Activated naive CD8-positive, alpha-beta T cell (primary cell): ENCODE data around the gene TBC1D1.

ENCODE experiments used
- H3K27ac Mint-ChIP-seq: one replicate; pipeline ENCODE4 v1.8.0; 2021; ENCODE audit warnings: mixed read lengths
- H3K27me3 Mint-ChIP-seq: one replicate; pipeline ENCODE4 v1.8.0; 2021; ENCODE audit warnings: mixed read lengths
- H3K36me3 Mint-ChIP-seq: one replicate; pipeline ENCODE4 v1.8.0; 2021; ENCODE audit warnings: mixed read lengths
- H3K4me1 Mint-ChIP-seq: one replicate; pipeline ENCODE4 v1.8.0; 2021; ENCODE audit warnings: low read depth, mixed read lengths
- H3K4me3 Mint-ChIP-seq: one replicate; pipeline ENCODE4 v1.8.0; 2021; ENCODE audit warnings: mild to moderate bottlenecking, mixed read lengths
- H3K9me3 Mint-ChIP-seq: one replicate; pipeline ENCODE4 v1.8.0; 2021; ENCODE audit warnings: low read depth, mixed read lengths

Gene TBC1D1

DNA sequence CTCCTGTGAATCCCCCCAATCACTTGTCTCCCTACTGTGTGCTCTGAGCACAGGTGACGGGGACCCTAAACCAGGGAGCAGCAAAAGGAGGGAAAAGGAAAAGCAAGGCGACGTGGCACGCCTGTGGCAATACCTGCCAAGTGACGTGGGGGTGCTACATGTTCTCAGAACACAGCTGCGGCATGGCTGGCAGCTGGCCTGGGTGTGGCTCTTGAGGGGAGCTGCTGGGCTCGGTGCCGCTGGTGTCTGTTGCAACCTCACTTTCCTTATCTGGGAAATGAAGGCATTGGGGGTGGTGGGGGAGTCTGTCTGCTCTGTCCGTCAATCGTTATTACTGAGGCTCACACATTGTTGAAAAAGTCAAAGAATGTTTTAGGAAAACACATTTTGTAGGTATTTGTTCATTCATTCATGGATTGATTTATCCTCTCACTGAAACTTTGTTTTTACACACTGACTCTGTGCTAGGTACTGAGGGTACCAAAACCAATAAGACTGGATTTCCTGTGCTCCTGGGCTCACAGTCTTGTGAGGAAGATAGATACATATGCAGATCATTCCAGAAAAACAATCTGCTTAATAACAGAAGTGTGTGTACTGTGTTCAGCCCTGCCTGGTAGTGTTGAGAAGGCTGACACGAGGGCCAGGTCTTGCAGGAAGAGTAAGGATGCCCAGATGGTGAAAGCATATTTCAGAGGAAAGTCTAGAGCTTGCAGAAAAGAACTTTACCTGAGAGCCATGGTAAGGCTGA is 286.9 kb downstream of the TBC1D1 start:
- Mint-ChIP-seq H3K4me3 (peak overlapping the region; percentile 73), H3K9me3 (peaks cover 1% of the 10 kb centered on the region), H3K27ac (peak overlapping the region; percentile 92), H3K36me3 (no peaks in the 10 kb centered on the region), H3K27me3 (no peaks in the 10 kb centered on the region), H3K4me1 (peaks cover 49% of the 10 kb centered on the region)

DNA sequence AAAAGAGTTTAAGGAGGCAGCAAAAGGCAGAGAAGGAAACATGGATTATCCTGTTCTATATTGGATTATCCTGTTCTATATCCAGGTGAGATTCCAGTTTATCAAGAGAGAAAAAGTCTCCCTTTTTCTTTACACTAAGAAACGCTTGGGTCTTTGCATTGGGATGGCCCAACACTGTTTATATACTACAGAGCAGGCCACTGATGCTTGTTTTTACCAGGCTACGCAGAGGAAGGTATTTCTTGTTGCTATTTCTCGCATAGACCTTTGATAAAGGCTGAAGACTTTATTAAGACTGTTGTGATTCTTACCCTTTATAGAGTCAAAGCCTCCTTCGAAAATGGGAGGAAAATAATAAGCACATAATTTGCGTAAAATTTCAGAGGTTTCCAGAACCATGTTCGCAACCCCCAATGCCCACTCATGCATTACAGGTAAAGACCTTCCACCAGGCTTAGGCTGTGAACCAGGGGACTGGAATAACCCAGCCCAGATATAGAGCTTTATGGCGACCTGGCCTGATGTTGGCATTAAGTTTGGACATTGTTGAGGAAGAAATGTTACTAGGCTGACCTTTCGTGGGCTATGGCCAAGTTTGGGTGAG is 287.6 kb downstream of the TBC1D1 start:
- Mint-ChIP-seq H3K27ac (peak overlapping the region; percentile 92), H3K4me3 (no peak overlapping the region), H3K4me1 (peaks cover 48% of the 10 kb centered on the region), H3K9me3 (no peaks in the 10 kb centered on the region), H3K36me3 (no peaks in the 10 kb centered on the region), H3K27me3 (no peaks in the 10 kb centered on the region)

DNA sequence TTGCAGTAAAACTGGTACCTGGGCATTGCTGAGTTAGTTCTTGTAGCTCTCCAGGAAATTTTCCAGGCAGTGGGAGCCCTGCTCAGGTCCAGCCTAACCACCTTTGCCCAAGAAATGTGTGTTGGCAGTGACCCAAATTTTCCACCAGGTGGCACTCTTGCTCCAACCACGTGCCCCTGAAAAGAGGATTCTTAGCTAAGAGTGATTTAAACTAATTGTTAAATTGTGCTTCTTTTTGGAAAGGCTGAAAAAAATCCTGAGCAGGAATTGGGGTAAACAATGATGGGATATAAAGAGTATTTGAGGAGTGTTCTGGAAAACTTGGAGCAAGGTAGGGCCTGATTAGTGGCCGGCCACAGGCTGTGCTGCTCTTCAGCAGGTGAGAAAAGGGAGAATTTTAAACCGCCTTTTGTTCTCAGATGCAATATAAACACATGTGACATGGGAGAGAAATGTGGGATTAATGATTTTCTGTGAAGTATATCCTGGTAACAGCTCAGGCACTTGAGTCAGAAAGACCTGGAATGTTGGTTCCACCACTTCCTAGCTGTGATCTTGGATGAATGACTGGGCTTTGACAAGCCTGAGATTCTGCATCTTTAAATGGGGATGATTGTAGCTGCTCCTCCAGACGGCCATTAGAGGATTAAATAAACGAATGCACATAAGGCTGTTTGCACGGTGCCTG is 288.9 kb downstream of the TBC1D1 start:
- Mint-ChIP-seq H3K36me3 (no peaks in the 10 kb centered on the region), H3K9me3 (no peaks in the 10 kb centered on the region), H3K27ac (peak overlapping the region; percentile 31), H3K4me1 (peaks cover 39% of the 10 kb centered on the region), H3K4me3 (no peak overlapping the region), H3K27me3 (no peaks in the 10 kb centered on the region)

DNA sequence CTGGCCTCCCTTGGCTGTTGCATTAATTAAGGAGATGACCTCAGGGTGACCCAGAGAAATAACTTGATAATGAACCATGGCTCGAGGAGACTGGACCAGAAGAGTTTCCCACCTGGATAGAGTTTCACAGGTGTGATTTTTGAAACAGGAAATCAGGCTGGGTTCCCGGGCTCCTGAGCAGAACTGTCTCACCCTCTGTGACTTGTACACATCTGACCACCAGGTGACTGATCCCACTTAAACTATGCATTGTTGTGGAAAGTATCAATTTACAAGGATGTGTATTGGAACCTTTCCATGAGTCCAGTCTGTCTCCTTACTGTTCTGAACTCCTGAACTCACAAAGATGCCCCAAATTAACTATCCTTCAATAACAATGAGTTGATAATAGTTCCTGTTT is 289.6 kb downstream of the TBC1D1 start:
- no peaks in the 10 kb centered on the region for H3K9me3 Mint-ChIP-seq
- no peak overlapping the region for H3K4me3 Mint-ChIP-seq
- no peaks in the 10 kb centered on the region for H3K36me3 Mint-ChIP-seq
- no peaks in the 10 kb centered on the region for H3K27me3 Mint-ChIP-seq
- H3K27ac Mint-ChIP-seq: no peak overlapping the region
- peaks cover 33% of the 10 kb centered on the region for H3K4me1 Mint-ChIP-seq

DNA sequence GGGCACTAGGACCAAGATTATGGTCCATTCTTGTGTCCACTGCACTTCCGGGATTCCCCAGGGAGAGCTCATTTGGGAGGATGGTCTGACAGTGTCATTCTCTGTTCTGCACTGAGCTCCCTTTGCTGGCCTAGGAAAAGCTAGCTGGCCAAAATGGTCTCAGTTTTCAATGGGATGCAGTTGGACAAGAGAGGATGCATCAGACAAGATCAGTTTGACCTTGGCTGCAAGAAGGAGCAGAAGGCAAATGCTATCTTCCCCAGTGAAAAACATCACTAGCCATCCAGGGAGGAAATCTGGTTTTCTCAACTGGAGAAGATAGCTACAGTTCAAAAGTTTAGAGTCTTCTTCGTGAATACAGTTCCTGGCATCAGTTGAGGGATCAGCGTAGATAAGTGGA is 290.4 kb downstream of the TBC1D1 start:
- Mint-ChIP-seq H3K4me3 (no peak overlapping the region), H3K4me1 (peaks cover 29% of the 10 kb centered on the region), H3K27me3 (no peaks in the 10 kb centered on the region), H3K27ac (no peak overlapping the region), H3K36me3 (no peaks in the 10 kb centered on the region), H3K9me3 (no peaks in the 10 kb centered on the region)

DNA sequence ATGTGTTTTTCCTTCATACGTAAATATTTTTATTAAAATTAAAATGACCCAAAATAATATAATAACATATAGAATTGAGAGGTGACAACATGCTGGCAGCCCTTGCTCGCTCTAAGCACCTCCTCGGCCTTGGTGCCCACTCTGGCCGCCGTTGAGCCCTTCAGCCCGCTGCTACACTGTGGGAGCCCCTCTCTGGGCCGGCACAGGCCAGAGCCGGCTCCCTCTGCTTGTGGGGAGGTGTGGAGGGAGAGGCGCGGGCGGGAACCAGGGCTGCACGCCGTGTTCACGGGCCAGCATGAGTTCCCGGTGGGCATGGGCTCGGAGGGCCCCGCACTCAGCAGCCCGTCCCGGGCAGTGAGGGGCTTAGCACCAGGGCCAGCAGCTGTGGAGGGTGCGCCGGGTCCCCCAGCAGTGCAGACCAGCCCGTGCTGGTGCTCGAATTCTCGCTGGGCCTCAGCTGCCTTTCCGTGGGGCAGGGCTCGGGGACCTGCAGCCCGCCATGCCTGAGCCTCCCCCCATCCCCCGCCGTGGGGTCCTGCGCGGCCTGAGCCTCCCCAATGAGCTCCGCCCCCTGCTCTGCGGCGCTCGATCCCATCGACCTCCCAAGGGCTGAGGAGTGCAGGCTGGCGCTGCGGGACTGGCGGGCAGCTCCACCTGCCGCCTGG is 291.6 kb downstream of the TBC1D1 start:
- Mint-ChIP-seq H3K36me3 (no peaks in the 10 kb centered on the region), H3K27ac (no peak overlapping the region), H3K4me3 (no peak overlapping the region)

DNA sequence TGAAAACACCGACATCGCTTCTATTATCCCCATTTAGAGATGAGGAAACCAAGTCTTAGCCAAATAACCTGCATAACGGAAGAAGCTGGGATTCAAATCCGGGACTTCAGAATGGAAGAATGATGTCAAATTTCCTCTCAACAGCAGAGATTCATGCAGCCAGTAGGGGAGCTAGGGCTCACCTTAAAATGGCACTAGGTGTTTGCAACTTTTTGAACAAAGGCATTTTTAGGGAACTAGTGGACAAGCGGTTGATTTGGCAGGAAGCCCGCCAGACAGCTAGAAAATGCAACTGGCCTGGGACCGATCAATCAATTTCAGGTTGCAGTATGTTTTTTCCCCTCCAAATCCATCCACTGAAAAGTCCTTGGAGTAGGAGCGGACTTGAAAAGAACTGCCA is 293.5 kb downstream of the TBC1D1 start:
- Mint-ChIP-seq H3K9me3 (no peaks in the 10 kb centered on the region), H3K4me1 (peaks cover 9% of the 10 kb centered on the region), H3K36me3 (no peaks in the 10 kb centered on the region), H3K27me3 (no peaks in the 10 kb centered on the region), H3K27ac (no peak overlapping the region), H3K4me3 (no peak overlapping the region)

More for the DNA sequence above, 291.6 kb downstream of the TBC1D1 start:
- Mint-ChIP-seq H3K4me1 (peaks cover 21% of the 10 kb centered on the region), H3K27me3 (no peaks in the 10 kb centered on the region), H3K9me3 (no peaks in the 10 kb centered on the region)

DNA sequence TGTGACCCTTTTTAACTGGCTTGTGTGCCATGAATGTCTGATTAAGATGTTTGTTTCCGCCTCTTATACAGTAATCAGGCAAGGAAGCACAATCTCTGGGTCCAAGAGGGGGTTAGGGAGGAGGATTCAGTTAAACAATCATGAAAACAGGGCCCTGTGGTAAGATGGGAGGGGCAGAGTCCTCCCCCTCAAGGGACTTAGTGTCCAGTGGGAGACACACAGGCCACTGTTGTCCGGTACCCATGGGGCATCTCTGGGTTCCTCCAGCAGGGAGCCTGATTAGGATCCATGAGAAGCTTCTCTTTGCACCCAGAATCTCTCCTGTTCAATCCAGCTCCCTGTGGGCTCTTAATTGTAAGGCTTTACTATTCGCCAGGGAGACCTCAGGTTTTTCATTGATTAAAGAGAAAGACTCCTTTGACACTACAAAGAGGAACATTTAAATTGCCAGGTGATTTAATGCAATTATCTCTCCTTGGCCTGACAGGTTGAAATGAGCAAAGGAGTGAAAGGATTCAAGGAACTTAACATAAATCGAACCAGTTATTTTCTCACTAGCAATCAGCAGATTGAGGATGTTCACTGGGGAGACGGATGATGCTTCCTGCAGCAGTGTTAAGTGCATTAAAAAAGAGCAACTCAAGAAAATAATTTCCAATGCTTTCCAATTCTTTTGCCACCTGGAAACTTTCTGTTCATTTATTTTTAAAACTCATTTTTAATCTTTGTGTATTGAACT is 294.7 kb downstream of the TBC1D1 start:
- no peak overlapping the region for H3K27ac Mint-ChIP-seq
- no peaks in the 10 kb centered on the region for H3K36me3 Mint-ChIP-seq
- no peaks in the 10 kb centered on the region for H3K27me3 Mint-ChIP-seq
- peaks cover 3% of the 10 kb centered on the region for H3K4me1 Mint-ChIP-seq
- H3K4me3 Mint-ChIP-seq: no peak overlapping the region
- no peaks in the 10 kb centered on the region for H3K9me3 Mint-ChIP-seq

DNA sequence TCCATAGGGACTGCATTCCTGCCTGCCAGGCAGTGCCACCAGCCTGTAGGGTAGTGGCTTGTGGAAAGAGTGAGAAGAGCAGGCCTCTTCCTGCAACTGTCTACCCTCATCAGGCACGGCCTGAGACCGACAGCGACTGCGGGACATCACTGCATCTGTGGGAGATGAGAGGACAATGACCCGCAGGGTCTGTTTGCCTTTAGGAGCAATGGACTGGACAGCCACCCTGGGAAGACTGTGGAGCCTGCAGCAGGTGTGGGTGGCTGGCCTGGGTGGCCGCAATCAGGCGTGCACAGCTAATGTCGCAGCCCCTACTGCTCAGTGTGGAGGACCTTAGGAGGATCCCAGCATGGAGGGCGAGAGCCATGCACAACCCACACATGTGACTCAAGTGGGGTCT is 297.3 kb downstream of the TBC1D1 start:
- no peak overlapping the region for H3K4me3 Mint-ChIP-seq

DNA sequence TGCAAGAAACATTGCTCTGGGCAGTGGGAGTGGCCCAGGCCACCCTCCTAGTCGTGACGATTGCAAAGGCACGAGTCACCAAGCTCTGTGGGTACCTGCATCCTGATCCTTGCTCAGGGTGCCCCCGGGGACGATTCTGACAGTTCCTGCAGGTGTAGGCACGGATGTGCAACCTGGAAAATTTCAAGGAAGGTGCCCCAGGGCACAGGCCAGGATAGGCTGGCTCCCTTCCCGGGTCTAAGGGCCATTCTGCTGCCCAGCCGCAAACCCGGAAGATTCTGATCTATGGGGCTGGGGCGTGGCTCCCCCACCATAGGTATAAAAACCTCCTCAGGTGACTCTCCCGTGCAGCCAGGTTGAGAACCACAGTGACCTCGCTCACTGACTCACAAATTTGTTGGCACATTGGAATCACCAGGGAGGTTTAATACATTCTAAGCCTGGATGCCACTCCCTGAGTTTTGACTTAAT is 297.8 kb downstream of the TBC1D1 start:
- no peak overlapping the region for H3K27ac Mint-ChIP-seq
- no peaks in the 10 kb centered on the region for H3K36me3 Mint-ChIP-seq
- no peak overlapping the region for H3K4me3 Mint-ChIP-seq
- no peaks in the 10 kb centered on the region for H3K9me3 Mint-ChIP-seq
- peaks cover 2% of the 10 kb centered on the region for H3K27me3 Mint-ChIP-seq
- no peaks in the 10 kb centered on the region for H3K4me1 Mint-ChIP-seq

More for the DNA sequence above, 297.3 kb downstream of the TBC1D1 start:
- H3K36me3 Mint-ChIP-seq: no peaks in the 10 kb centered on the region
- H3K4me1 Mint-ChIP-seq: no peaks in the 10 kb centered on the region
- H3K9me3 Mint-ChIP-seq: no peaks in the 10 kb centered on the region
- no peak overlapping the region for H3K27ac Mint-ChIP-seq
- H3K27me3 Mint-ChIP-seq: peaks cover 2% of the 10 kb centered on the region
